T follicular helper cell (primary cell): Measurements from ENCODE around the gene EMC9.

Source experiments
- DNase-seq: peaks from one replicate; pipeline ENCODE4 v3.0.0-alpha.2; 2020; ENCODE audit warnings: low read depth

The EMC9 gene

GRCh38 chr14:24089890-24090289 is 51.5 kb downstream of the EMC9 start:
- no peak for DNase-seq
